ENCODE measurements around the gene UBAC1. TPM values are rescaled to one million over a fixed set of nuclear protein-coding genes. Genes with fewer than 3 reads are reported as not detected.

UBAC1 gene
- total and polyA plus RNA-seq, 4 donors, result 16.2 to 115 (median 16.4) TPM

DNA sequence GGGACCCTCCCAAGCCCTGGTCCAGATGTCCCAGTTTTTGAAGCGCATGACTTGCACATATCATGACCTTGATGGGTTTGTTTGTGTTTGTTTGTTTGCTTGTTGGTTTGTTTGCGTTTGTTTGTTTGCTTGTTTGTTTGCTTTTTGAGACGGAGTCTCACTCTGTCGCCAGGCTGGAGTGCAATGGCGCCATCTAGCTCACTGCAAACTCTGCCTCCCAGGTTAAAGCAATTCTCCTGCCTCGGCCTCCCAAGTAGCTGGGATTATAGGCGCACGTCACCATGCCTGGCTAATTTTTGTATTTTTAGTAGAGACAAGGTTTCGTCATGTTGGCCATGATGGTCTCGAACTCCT lies 13.0 kb upstream of the UBAC1 start:
- Histone ChIP-seq H3K4me3 (ENCODE audit: low read depth in 1 of 3, low read length in 3 of 3) (no peak overlapping the region), H3K27ac (ENCODE audit: low read depth in 1 of 2, low read length in 2 of 2) (no peak overlapping the region), H3K9me3 (ENCODE audit: control insufficient read depth in 4 of 4, low read length in 3 of 4) (no peaks in the 10 kb centered on the region), H3K9ac (ENCODE audit: low read depth in 1 of 2, low read length in 2 of 2) (no peak overlapping the region), H3K27me3 (ENCODE audit: control insufficient read depth in 4 of 4, insufficient read depth in 4 of 4, low read length in 3 of 4) (no peaks in the 10 kb centered on the region), H3K36me3 (ENCODE audit: control insufficient read depth in 4 of 4, insufficient read depth in 3 of 4, low read depth in 1 of 4, low read length in 3 of 4) (no peaks in the 10 kb centered on the region), H3K4me1 (ENCODE audit: control insufficient read depth in 4 of 4, insufficient read depth in 4 of 4, low read length in 3 of 4) (no peaks in the 10 kb centered on the region)
- no peak for DNase-seq (ENCODE audit: low spot score)
- 54% methylated on average over 10 of the region's 10 CpGs for WGBS
- TF ChIP-seq, protein P1, sequence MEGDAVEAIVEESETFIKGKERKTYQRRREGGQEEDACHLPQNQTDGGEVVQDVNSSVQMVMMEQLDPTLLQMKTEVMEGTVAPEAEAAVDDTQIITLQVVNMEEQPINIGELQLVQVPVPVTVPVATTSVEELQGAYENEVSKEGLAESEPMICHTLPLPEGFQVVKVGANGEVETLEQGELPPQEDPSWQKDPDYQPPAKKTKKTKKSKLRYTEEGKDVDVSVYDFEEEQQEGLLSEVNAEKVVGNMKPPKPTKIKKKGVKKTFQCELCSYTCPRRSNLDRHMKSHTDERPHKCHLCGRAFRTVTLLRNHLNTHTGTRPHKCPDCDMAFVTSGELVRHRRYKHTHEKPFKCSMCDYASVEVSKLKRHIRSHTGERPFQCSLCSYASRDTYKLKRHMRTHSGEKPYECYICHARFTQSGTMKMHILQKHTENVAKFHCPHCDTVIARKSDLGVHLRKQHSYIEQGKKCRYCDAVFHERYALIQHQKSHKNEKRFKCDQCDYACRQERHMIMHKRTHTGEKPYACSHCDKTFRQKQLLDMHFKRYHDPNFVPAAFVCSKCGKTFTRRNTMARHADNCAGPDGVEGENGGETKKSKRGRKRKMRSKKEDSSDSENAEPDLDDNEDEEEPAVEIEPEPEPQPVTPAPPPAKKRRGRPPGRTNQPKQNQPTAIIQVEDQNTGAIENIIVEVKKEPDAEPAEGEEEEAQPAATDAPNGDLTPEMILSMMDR (IDR thresholded peaks at IDR 0.05; ENCODE audit: low read depth, low read length, missing input control), result no peak
- TF ChIP-seq, protein P2, sequence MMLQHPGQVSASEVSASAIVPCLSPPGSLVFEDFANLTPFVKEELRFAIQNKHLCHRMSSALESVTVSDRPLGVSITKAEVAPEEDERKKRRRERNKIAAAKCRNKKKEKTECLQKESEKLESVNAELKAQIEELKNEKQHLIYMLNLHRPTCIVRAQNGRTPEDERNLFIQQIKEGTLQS (IDR thresholded peaks at IDR 0.05), result no peak
- TF ChIP-seq, protein P3, sequence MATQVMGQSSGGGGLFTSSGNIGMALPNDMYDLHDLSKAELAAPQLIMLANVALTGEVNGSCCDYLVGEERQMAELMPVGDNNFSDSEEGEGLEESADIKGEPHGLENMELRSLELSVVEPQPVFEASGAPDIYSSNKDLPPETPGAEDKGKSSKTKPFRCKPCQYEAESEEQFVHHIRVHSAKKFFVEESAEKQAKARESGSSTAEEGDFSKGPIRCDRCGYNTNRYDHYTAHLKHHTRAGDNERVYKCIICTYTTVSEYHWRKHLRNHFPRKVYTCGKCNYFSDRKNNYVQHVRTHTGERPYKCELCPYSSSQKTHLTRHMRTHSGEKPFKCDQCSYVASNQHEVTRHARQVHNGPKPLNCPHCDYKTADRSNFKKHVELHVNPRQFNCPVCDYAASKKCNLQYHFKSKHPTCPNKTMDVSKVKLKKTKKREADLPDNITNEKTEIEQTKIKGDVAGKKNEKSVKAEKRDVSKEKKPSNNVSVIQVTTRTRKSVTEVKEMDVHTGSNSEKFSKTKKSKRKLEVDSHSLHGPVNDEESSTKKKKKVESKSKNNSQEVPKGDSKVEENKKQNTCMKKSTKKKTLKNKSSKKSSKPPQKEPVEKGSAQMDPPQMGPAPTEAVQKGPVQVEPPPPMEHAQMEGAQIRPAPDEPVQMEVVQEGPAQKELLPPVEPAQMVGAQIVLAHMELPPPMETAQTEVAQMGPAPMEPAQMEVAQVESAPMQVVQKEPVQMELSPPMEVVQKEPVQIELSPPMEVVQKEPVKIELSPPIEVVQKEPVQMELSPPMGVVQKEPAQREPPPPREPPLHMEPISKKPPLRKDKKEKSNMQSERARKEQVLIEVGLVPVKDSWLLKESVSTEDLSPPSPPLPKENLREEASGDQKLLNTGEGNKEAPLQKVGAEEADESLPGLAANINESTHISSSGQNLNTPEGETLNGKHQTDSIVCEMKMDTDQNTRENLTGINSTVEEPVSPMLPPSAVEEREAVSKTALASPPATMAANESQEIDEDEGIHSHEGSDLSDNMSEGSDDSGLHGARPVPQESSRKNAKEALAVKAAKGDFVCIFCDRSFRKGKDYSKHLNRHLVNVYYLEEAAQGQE (IDR thresholded peaks at IDR 0.05), result no peak
- no peak for TF ChIP-seq FOXA2 (IDR thresholded peaks at IDR 0.05)
- no peak for TF ChIP-seq RXRA (IDR thresholded peaks at IDR 0.05)
- TF ChIP-seq RAD21 (IDR thresholded peaks at IDR 0.05), result no peak
- TF ChIP-seq TAF1 (conservative IDR thresholded peaks at IDR 0.05), result no peak
- no peak for TF ChIP-seq HNF4G (IDR thresholded peaks at IDR 0.05)
- TF ChIP-seq, protein P4, sequence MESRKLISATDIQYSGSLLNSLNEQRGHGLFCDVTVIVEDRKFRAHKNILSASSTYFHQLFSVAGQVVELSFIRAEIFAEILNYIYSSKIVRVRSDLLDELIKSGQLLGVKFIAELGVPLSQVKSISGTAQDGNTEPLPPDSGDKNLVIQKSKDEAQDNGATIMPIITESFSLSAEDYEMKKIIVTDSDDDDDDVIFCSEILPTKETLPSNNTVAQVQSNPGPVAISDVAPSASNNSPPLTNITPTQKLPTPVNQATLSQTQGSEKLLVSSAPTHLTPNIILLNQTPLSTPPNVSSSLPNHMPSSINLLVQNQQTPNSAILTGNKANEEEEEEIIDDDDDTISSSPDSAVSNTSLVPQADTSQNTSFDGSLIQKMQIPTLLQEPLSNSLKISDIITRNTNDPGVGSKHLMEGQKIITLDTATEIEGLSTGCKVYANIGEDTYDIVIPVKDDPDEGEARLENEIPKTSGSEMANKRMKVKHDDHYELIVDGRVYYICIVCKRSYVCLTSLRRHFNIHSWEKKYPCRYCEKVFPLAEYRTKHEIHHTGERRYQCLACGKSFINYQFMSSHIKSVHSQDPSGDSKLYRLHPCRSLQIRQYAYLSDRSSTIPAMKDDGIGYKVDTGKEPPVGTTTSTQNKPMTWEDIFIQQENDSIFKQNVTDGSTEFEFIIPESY (IDR thresholded peaks at IDR 0.05), result no peak
- no peak for TF ChIP-seq GABPA (IDR thresholded peaks at IDR 0.05 in 1 of 2, conservative IDR thresholded peaks at IDR 0.05 in 1 of 2)
- no peak for TF ChIP-seq YY1 (IDR thresholded peaks at IDR 0.05)
- no peak for TF ChIP-seq SP1 (IDR thresholded peaks at IDR 0.05)
- TF ChIP-seq NR2F2 (IDR thresholded peaks at IDR 0.05), result no peak
- TF ChIP-seq HNF4A (conservative IDR thresholded peaks at IDR 0.05), result no peak
- TF ChIP-seq EGR1 (IDR thresholded peaks at IDR 0.05; ENCODE audit: low read depth in 2 of 2), result no peak

Data from liver (tissue), 9 donors.